Natural killer cell (primary cell): ENCODE results near the gene UMOD. TPM values are rescaled to one million over a fixed set of nuclear protein-coding genes. Genes with fewer than 3 reads are reported as not detected.
"Not testable (repeated sequence)": the region's sequence is repeated elsewhere in the genome, so short reads cannot be mapped to it uniquely, and the experiment has no call there.

Experiments
- ATAC-seq, 3 donors: fragments of 150-1000 bp in 2 of 3; fragments of 200-7000 bp in 1 of 3; cut with Tn5 transposase; 1 replicate in 1 of 3; 2 replicates in 2 of 3; pipeline ENCODE4 v1.10.0; 2021; ENCODE audit warnings: mild to moderate bottlenecking in 2 of 3, moderate library complexity in 2 of 3
- DNase-seq, 2 donors: peaks; one replicate each; pipeline versions ENCODE4 v3.0.0 to v3.0.0-alpha.2; 2013 to 2021; ENCODE audit warnings: mixed read lengths in 1 of 2
- H3K27ac ChIP-seq: one replicate; pipeline ENCODE4 v1.5.1; 2013; ENCODE audit warnings: mild to moderate bottlenecking, low read length
- H3K27me3 ChIP-seq: one replicate; pipeline ENCODE4 v1.6.1; 2013; ENCODE audit warnings: low read length; ENCODE audit not compliant: control insufficient read depth, insufficient read depth
- H3K36me3 ChIP-seq: one replicate; pipeline ENCODE4 v1.6.1; 2013; ENCODE audit warnings: low read length; ENCODE audit not compliant: control insufficient read depth, insufficient read depth
- H3K4me1 ChIP-seq: one replicate; pipeline ENCODE4 v1.6.1; 2013; ENCODE audit warnings: low read length; ENCODE audit not compliant: control insufficient read depth, insufficient read depth
- H3K4me3 ChIP-seq: one replicate; pipeline ENCODE4 v1.5.1; 2013; ENCODE audit warnings: low read length
- H3K9me3 ChIP-seq: one replicate; pipeline ENCODE4 v1.6.1; 2013; ENCODE audit warnings: low read length; ENCODE audit not compliant: control insufficient read depth, insufficient read depth
- H3K27ac Mint-ChIP-seq, 2 donors: one replicate each; pipeline ENCODE4 v1.8.0; 2022; ENCODE audit warnings: mild to moderate bottlenecking in 2 of 2, mixed read lengths in 2 of 2, moderate library complexity in 1 of 2
- H3K27me3 Mint-ChIP-seq, 2 donors: one replicate each; pipeline ENCODE4 v1.8.0; 2022; ENCODE audit warnings: low read depth in 2 of 2, mixed read lengths in 2 of 2
- H3K36me3 Mint-ChIP-seq: one replicate; pipeline ENCODE4 v1.8.0; 2022; ENCODE audit warnings: mixed read lengths
- H3K4me1 Mint-ChIP-seq, 2 donors: one replicate each; pipeline ENCODE4 v1.8.0; 2022; ENCODE audit warnings: mixed read lengths in 2 of 2
- H3K4me3 Mint-ChIP-seq: one replicate; pipeline ENCODE4 v1.8.0; 2022; ENCODE audit warnings: mild to moderate bottlenecking, moderate library complexity, mixed read lengths
- H3K9me3 Mint-ChIP-seq, 2 donors: one replicate each; pipeline ENCODE4 v1.8.0; 2022; ENCODE audit warnings: mixed read lengths in 2 of 2
- CTCF ChIP-seq: fragments of 200-600 bp; IDR thresholded peaks from one replicate; pipeline ENCODE4 v1.8.0; 2022; ENCODE audit warnings: antibody characterized with exemption
- WGBS: methylation state at CpG from one replicate; pipeline ENCODE4 v1.1.7; 2013; ENCODE audit warnings: missing lambda C conversion rate; ENCODE audit not compliant: insufficient coverage; 5-methylcytosine and 5-hydroxymethylcytosine counted together
- intact Hi-C: fragments of 100-400 bp; cut with micrococcal nuclease; formaldehyde crosslinking; loops from one replicate; pipeline ENCODE4 v1.14.2; 2022
- total RNA-seq, 4 donors: library from RNA; stranded (reverse); fragments of 120-200 nt in 1 of 4; gene quantifications; one replicate each; pipeline versions ENCODE4 v1.2.3 to v1.2.4, GENCODE V29; 2013 to 2022

Gene UMOD
- total RNA-seq, 3 donors from 2014 or later (not counting 1 experiment from before 2014, with no cell fraction given): not detected

- no peak for TF ChIP-seq CTCF
- Mint-ChIP-seq H3K36me3 (no peaks in the 10 kb centered on the region), H3K27me3 (peaks cover 0 to 3% of the 10 kb centered on the region in 2 donors), H3K27ac (no peak overlapping the region), H3K4me1 (no peaks in the 10 kb centered on the region), H3K4me3 (no peak overlapping the region), H3K9me3 (no peaks in the 10 kb centered on the region)
- intact Hi-C loops: no loop called here
- Histone ChIP-seq H3K4me1 (no peaks in the 10 kb centered on the region), H3K27ac (no peak overlapping the region), H3K27me3 (no peaks in the 10 kb centered on the region), H3K9me3 (no peaks in the 10 kb centered on the region), H3K36me3 (no peaks in the 10 kb centered on the region), H3K4me3 (no peak overlapping the region)
- 87% methylated on average over 4 of the region's 4 CpGs for WGBS
- ATAC-seq: no peak
- no peak for DNase-seq
Observed at GRCh38 chr16:20322696-20323095, 29.8 kb downstream of the UMOD start.

GRCh38 chr16:20321671-20322070, 30.8 kb downstream of the UMOD start:
- H3K4me3 ChIP-seq: no peak overlapping the region
- Mint-ChIP-seq H3K36me3 (no peaks in the 10 kb centered on the region), H3K9me3 (no peaks in the 10 kb centered on the region), H3K4me1 (no peaks in the 10 kb centered on the region), H3K4me3 (no peak overlapping the region), H3K27ac (no peak overlapping the region), H3K27me3 (peaks cover 0 to 3% of the 10 kb centered on the region in 2 donors)
- H3K4me1 ChIP-seq: no peaks in the 10 kb centered on the region
- DNase-seq (no peak), ATAC-seq (no peak)
- WGBS: 89% methylated on average over 1 of the region's 1 CpG
- H3K27ac ChIP-seq: no peak overlapping the region
- no peaks in the 10 kb centered on the region for H3K36me3 ChIP-seq
- TF ChIP-seq CTCF: no peak
- intact Hi-C loops: no loop called here
- H3K9me3 ChIP-seq: no peaks in the 10 kb centered on the region
- H3K27me3 ChIP-seq: no peaks in the 10 kb centered on the region

- WGBS: 100% methylated on average over 2 of the region's 2 CpGs
Observed at GRCh38 chr16:20321051-20321450, 31.5 kb downstream of the UMOD start.

GRCh38 chr16:20320592-20320991, 31.9 kb downstream of the UMOD start:
- Mint-ChIP-seq H3K36me3 (no peaks in the 10 kb centered on the region), H3K9me3 (no peaks in the 10 kb centered on the region), H3K4me3 (no peak overlapping the region), H3K27me3 (peaks cover 0 to 3% of the 10 kb centered on the region in 2 donors), H3K4me1 (no peaks in the 10 kb centered on the region), H3K27ac (no peak overlapping the region)
- no peaks in the 10 kb centered on the region for H3K27me3 ChIP-seq
- ATAC-seq (no peak), DNase-seq (no peak)
- H3K27ac ChIP-seq: no peak overlapping the region
- intact Hi-C loops: no loop called here
- no peaks in the 10 kb centered on the region for H3K9me3 ChIP-seq
- TF ChIP-seq CTCF: no peak
- H3K36me3 ChIP-seq: no peaks in the 10 kb centered on the region
- H3K4me3 ChIP-seq: no peak overlapping the region
- no peaks in the 10 kb centered on the region for H3K4me1 ChIP-seq

More at GRCh38 chr16:20321051-20321450, 31.5 kb downstream of the UMOD start:
- H3K27ac ChIP-seq, H3K9me3 ChIP-seq, H3K36me3 Mint-ChIP-seq, H3K4me3 Mint-ChIP-seq, DNase-seq, H3K4me1 ChIP-seq, ATAC-seq, H3K4me1 Mint-ChIP-seq, H3K27ac Mint-ChIP-seq, H3K27me3 ChIP-seq, H3K27me3 Mint-ChIP-seq, H3K36me3 ChIP-seq, intact Hi-C loops, H3K4me3 ChIP-seq, H3K9me3 Mint-ChIP-seq: not testable (repeated sequence)
